ENCODE data around the gene FBXW7. TPM values are rescaled to one million over a fixed set of nuclear protein-coding genes. Genes with fewer than 3 reads are reported as not detected.
A peak's percentile ranks its signal among the peaks of the same experiment; 100 is the strongest.

FBXW7 gene
- total RNA-seq, 1 donor, result 59.7 TPM

GRCh38 chr4:152348670-152349069 lies 187.2 kb downstream of the FBXW7 start:
- peak; percentile 47 for DNase-seq (ENCODE audit: low read depth)
- H3K4me3 ChIP-seq (ENCODE audit: low read depth, low read length), result no peak overlapping the region
- peak; percentile 61 for TF ChIP-seq CTCF (IDR thresholded peaks at IDR 0.05; ENCODE audit: insufficient read depth, low read length)

DNA sequence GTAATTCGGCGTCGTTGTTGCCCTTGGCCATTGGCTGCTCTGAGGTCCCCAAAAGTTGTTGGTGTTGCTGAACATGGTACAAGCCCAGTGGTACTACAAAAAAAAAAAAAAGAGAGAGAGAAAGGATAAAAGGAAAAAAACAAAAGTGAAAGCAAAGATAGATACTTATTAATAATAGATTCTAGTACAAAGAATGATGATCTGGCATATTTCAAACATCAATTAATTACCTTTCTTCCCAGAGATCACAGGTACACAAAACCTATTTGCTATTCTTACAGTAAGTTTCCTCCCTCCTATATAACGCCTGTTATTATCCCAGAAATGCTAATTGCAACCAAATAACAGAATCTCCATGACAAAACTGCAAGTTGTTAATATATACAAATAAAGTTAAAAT lies 188.9 kb downstream of the FBXW7 start:
- no peak for DNase-seq (ENCODE audit: low read depth)
- no peak overlapping the region for H3K4me3 ChIP-seq (ENCODE audit: low read depth, low read length)
- TF ChIP-seq CTCF (IDR thresholded peaks at IDR 0.05; ENCODE audit: insufficient read depth, low read length), result no peak

DNA sequence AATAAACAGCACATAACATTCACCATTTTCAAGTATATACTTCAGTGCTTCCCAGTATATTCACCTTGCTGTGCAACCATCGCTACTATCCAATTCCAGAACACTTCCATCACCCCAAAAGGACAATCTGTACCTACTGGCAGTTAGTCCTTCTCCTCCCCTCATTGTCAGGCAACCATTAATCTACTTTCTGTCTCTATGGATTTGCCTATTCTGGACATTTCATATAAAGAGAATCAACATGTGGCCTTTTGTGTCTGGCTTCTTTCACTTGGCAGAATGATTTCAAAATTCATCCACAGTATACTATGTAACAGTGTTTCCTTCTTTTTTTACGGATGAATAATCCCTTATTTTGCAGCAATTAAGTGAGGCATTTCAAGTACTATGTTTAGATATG lies 189.4 kb downstream of the FBXW7 start:
- DNase-seq (ENCODE audit: low read depth), result no peak
- TF ChIP-seq CTCF (IDR thresholded peaks at IDR 0.05; ENCODE audit: insufficient read depth, low read length), result no peak
- H3K4me3 ChIP-seq (ENCODE audit: low read depth, low read length), result no peak overlapping the region

DNA sequence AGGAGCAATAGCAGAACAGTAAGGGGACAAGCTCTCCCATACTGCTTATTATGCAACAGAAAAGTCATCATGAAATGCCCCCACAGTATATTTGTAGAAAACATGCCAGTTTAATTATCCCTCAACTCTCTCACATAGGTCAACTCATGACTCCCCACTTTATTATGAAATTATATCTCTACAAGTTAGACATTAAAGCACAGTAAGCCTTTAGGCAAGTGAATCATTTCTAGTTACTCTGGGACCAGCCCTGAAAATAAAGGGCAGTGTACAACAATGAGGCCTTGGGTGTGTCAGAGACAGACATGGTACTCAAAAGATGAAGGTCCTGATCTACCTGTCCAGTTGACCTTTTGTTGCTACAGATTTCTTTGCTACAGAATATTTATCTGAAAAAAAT lies 191.9 kb downstream of the FBXW7 start:
- TF ChIP-seq CTCF (IDR thresholded peaks at IDR 0.05; ENCODE audit: insufficient read depth, low read length), result no peak
- no peak for DNase-seq (ENCODE audit: low read depth)
- no peak overlapping the region for H3K4me3 ChIP-seq (ENCODE audit: low read depth, low read length)

- no peak for TF ChIP-seq CTCF (IDR thresholded peaks at IDR 0.05; ENCODE audit: insufficient read depth, low read length)
- no peak for DNase-seq (ENCODE audit: low read depth)
- H3K4me3 ChIP-seq (ENCODE audit: low read depth, low read length), result no peak overlapping the region
Observed at GRCh38 chr4:152342293-152342692, 193.6 kb downstream of the FBXW7 start.

- no peak for TF ChIP-seq CTCF (IDR thresholded peaks at IDR 0.05; ENCODE audit: insufficient read depth, low read length)
- DNase-seq (ENCODE audit: low read depth), result peak; percentile 75
- no peak overlapping the region for H3K4me3 ChIP-seq (ENCODE audit: low read depth, low read length)
Observed at GRCh38 chr4:152340818-152341217, 195.1 kb downstream of the FBXW7 start.

GRCh38 chr4:152339576-152339975 lies 196.3 kb downstream of the FBXW7 start:
- no peak for DNase-seq (ENCODE audit: low read depth)
- H3K4me3 ChIP-seq (ENCODE audit: low read depth, low read length), result no peak overlapping the region
- TF ChIP-seq CTCF (IDR thresholded peaks at IDR 0.05; ENCODE audit: insufficient read depth, low read length), result no peak

Data from fibroblast of the aortic adventitia (primary cell).